IPS-NIHi7 (cell line): ENCODE data around the gene LMNTD2.
A peak's percentile ranks its signal among the peaks of the same experiment; 100 is the strongest.

Experiments used
- DNase-seq: peaks from one replicate; pipeline ENCODE4 v3.0.0; 2012; ENCODE audit warnings: mixed read lengths; ENCODE audit errors: extremely low spot score

Gene LMNTD2

DNA sequence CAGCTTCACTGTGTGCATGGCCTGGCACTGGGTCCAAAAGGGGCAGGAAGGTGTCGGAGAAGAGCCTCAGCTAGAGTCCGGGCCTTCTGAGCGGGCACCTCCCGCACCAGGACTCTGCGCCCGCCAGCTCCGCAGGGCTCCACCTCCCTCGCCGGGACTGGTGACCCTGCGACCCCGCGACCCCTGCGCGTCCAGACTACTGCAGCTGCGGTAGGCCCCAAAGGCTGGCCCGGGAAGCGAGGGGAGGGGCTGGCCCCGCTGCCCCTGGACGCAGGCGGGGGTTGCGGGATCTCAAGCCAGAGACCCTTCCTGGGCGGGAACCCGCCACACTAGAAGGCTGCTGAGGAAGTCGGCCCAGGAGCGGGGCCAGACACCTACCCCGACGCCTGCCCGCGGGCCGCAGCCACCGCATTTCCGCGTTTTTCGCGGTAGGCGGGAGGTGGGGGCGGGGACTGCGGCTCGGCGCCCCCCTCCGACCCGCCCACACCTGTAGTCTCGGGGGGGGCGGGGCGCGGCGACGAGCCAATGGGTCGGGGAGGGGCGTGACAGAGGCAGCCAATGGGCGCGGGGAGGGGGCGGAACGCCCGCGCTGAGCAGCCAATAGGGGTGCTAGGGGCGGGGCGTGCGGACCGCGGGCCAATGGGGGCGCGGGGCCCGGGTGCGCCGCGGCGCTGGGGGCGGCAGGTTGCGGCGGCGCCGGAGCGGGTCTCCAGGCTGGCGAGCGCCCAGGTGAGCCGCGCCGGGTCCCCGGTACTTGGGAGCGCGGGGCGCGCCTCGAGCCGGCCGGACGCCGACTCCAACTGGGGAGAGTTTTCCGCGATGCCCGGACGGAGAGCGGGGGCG is at the start of gene LMNTD2, which contains the start of gene RASSF7:
Gene LMNTD2 (minus strand): TSS at position 434 of the 843 bp plus-strand sequence. CDS start 22 bp downstream, at position 412.
Gene RASSF7 (plus strand): TSS at position 666 of the 843 bp plus-strand sequence. CDS start 799 bp downstream, outside the sequence.
- peak; percentile 98 for DNase-seq

DNA sequence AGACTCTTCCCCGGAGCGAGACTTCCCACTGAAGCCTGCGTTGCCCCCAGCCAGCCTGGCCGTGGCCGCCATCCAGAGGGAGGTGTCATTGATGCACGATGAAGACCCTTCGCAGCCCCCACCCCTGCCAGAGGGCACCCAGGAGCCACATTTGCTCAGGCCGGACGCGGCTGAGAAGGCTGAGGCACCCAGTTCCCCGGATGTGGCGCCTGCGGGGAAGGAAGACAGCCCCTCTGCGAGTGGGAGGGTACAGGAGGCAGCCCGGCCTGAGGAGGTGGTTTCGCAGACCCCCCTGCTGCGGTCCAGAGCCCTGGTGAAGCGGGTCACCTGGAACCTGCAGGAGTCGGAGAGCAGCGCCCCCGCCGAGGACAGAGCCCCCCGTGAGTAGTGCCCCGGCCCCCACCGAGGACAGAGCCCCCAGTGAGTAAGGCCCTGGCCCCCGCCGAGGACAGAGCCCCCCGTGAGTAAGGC is 48.8 kb upstream of the LMNTD2 start:
- DNase-seq: no peak

DNA sequence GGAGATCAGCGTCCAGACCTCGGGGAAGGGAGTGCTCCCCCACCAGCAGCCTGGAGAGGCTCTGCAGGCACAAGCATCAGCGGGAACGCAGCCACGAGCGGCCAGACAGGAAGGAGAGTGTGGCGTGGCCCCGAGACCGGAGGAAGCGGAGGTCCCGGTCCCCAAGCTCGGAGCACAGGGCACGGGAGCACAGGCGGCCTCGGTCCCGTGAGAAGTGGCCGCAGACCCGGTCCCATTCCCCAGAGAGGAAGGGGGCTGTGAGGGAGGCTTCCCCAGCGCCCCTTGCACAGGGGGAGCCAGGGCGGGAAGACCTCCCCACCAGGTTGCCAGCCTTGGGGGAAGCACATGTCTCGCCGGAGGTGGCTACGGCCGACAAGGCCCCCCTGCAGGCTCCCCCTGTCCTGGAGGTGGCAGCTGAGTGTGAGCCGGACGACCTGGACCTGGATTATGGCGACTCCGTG is 48.3 kb upstream of the LMNTD2 start:
- DNase-seq: no peak

- DNase-seq: no peak
Measured at GRCh38 chr11:607971-608659, 47.6 kb upstream of the LMNTD2 start.

DNA sequence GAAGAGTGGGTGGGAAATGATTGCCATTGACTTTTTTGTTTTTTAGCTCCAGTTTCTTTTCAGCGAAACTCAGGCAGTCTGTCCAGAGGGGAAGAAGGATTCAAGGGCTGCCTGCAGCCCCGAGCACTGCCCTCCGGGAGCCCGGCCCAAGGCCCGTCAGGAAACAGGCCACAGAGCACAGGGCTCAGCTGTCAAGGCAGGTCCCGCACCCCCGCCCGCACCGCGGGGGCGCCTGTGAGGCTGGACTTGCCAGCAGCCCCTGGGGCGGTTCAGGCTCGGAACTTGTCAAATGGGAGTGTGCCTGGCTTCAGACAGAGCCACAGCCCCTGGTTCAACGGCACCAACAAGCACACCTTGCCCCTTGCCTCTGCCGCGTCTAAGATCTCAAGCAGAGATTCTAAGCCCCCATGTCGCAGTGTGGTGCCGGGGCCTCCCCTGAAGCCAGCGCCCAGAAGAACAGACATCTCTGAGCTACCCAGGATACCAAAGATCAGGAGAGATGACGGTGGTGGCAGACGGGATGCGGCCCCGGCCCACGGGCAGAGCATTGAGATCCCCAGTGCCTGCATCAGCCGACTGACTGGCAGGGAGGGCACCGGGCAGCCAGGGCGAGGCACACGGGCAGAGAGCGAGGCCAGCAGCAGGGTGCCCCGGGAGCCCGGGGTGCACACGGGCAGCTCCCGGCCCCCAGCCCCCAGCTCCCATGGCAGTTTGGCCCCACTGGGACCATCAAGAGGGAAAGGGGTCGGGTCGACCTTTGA is 46.7 kb upstream of the LMNTD2 start:
- DNase-seq: no peak

DNA sequence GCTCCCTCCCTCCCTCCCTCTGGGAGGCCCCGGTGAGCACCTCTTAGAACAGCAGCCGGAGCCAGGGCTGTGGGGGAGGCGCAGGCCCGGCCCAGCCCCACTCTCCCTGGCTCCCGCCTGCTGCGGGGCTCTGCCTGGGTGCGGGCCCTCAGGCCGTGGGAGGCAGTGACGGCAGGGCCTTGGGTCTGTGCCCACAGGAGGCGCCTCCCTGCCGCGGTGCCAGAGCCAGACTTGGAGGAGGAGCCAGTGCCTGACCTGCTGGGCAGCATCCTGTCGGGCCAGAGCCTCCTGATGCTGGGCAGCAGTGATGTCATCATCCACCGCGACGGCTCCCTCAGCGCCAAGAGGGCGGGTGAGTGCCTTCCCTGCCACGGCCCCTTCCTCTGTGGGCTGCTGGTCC is 45.7 kb upstream of the LMNTD2 start:
- no peak for DNase-seq

DNA sequence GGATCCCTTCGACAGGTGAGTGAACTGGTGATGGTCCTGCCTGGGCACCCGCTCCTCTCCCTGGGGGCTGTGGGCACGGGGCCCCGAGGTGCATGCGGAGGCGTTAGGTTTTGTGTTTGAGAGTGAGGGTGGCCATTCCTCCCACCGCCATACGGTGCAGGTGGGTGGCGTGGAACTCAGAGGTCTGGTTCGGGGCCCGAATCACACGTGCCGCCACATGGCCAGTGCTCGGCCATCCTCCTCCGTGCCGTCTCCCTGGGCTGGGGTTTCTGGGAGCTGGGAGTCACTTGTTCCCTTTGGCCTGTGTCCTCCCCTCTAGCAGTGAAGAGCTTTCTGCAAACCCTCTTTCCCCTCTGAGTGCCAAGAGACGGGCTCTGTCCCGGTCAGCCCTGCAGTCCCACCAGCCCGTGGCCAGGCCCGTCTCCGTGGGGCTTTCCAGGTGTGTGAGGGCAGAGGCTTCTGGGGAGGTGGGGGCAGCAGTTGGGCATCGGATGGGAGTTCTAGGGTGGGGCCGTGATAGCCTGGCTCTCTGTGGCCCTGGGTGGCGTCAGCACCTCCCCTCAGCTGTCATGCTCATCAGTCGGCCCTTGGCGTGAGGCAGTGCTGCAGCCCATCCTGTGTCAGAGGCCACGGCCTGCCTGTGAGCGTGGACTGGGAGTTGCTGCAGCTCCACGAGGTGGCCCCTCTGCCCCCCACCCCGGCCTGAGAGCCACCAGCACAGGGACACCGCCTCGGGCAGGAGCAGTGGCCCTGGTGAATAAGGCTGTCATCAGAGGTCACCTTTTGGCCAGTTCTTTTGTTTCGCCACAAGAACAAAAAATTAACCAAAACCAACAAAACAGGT is 45.0 kb upstream of the LMNTD2 start:
- DNase-seq: no peak

GRCh38 chr11:603154-603553 is 42.6 kb upstream of the LMNTD2 start:
- DNase-seq: no peak

DNA sequence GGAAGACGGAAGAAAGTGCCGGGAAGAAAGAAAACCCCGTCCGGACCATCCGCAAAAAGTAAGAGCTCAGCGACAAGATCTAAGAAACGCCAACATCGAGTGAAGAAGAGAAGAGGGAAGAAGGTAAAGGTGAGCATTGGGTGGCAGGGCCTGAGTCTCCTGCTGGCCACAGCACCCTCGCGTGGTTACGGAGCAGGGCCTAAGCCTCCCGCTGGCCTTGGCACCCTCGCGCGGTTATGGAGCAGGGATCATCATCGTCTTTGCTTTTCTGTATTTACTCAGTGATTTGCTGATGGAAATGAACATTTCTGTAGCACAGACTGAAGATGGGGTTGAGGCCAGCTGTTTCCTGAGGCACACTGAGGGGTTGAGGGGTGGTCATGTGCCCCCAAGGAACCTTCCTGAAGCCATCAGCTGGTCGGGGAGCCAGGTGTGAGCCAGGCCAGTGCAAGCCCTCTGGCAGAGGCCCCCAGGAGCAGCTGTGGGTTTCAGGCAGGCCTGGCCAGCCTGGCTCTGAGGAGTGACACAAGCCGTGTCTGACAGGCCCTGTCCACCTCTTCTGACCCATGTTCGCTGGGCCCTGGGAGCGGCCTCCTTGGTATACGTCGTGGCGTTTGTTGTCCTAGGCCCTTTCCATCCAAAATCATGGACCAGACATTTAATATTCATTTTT is 41.2 kb upstream of the LMNTD2 start:
- DNase-seq: no peak

- no peak for DNase-seq
Measured at GRCh38 chr11:598005-598680, 37.6 kb upstream of the LMNTD2 start.

DNA sequence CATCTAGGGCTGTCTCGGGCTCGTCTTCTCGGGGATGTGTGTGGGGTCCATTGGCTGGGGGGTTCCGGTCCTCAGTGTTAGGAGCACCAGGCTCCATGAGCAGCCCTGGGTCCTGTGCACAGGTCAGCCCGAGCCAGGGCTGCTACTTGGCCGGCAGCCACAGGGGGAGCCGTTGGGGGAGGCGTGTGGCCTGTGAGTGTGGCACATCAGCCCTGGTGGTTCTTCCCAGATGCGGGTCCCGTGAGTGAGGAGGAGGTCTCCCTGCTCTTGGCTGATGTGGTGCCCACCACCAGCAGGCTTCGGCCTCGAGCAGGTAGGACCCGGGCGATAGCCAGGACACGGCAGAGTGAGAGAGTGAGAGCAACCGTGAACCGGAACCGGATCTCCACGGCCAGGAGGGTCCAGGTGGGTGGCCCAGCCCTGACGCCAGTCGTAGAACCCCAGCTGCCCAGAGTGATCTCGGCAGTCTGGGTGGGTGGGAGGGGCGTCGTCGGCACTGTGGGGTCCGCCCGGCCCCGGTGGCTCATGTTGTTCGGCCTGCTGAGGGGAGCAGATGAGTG is 36.7 kb upstream of the LMNTD2 start:
- peak; percentile 74 for DNase-seq

DNA sequence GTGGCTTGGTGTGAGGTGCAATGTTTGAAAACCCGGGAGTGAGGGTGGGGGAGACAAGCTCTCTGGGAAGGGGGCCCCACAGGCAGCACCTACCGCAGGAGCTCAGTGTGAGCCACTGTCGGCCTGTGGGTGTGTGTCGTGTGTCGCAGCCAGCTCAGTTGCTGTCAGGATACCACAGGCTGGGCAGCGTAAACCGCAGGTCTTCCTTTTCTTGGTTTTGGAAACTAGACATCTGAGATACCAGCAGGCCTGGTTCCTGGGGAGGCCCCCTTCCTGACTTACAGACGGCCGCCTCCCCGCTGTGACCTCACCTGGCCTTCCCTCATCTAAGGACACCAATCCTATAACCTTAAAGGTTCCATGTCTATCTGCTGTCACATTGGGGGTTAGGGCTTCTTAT is 35.8 kb upstream of the LMNTD2 start:
- DNase-seq: no peak

GRCh38 chr11:595400-595799 is 34.9 kb upstream of the LMNTD2 start:
- DNase-seq: no peak

DNA sequence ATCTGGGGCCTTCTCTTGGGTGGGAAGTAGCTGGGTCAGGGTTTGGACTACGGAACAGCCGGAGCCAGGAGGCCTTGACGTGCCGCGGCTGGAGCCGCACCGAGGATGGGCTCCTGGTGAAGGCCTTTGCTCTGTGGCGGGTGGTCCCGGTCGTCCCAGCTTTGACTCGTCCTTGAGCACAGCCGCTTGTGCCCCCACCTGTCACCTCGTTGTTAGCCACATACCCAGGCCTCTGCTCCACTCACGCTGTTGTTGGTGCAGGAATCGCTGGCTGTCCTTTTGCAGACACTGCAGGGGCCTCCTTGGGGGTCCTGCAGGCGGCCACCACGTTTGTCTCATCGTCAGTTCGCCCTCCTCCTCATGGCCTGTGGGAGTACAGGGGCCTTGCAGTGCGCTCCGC is 32.8 kb upstream of the LMNTD2 start:
- no peak for DNase-seq

GRCh38 chr11:592918-593317 is 32.4 kb upstream of the LMNTD2 start:
- DNase-seq: no peak

DNA sequence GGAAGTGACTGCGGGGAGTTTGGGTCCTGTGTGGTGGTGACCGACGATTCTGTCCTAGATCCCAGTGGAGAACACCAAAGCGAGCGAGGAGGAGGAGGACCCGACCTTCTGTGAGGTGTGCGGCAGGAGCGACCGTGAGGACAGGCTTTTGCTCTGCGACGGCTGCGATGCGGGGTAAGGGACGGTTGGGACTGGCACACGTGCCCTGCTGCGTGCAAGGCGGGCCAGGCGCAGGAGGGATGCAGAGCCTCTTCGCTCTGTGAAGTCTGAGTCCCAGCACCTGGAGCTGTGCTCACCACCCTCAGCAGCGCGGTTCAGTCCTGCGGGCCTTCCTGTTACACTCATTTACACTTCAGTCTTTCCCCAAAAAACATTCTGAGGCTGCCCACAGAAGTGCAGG is 32.0 kb upstream of the LMNTD2 start:
- no peak for DNase-seq

DNA sequence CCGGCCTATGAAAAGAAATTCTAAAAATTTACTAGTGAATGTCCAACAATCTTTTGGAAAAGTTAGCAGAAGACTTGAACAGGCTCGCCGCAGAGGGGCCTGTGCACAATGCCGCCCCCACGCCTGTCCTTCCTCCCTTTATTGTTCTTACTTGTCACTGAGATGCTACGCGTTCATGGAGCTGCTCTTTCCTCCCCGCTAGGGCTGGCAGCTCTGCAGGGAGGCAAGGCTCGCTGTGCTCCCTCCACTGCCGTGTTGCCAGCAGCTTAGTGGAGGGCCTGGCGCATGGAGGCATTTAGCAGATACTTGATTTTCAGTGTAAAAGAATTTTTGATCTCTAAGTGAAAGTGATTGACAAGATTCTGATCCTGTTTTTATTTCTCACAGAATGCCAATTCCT is 30.5 kb upstream of the LMNTD2 start:
- DNase-seq: no peak

DNA sequence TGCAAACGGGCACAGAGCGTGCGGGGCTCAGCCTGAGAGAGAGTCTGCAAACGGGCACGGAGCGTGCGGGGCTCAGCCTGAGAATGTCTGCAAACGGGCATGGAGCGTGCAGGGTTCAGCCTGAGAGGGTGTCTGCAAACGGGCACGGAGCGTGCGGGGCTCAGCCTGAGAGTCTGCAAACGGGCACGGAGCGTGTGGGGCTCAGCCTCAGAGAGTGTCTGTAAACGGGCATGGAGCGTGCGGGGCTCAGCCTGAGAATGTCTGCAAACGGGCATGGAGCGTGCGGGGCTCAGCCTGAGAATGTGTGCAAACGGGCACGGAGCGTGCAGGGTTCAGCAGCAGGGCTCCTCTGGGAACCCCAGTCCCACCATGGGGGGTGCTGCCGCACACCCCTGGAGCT is 29.3 kb upstream of the LMNTD2 start:
- no peak for DNase-seq

DNA sequence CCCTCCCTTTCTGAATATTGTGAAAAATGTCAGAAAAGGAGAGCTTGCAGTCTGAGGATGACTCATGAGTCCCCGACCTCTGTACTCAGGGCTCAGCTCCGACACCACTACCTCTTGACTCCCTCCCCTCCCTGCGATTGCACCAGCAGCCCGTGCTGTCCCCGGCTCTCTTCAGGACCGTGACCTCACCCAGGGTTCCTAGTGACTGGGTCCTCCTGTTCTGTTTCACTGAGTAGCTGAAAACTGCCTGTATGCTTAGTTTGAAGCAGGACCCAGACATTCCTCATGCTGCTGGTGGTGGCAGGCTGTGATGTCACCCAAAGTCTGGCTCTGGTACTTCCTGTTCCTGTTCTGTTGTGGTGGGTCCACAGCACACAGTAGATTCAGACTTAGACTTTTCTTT is 27.4 kb upstream of the LMNTD2 start:
- no peak for DNase-seq

DNA sequence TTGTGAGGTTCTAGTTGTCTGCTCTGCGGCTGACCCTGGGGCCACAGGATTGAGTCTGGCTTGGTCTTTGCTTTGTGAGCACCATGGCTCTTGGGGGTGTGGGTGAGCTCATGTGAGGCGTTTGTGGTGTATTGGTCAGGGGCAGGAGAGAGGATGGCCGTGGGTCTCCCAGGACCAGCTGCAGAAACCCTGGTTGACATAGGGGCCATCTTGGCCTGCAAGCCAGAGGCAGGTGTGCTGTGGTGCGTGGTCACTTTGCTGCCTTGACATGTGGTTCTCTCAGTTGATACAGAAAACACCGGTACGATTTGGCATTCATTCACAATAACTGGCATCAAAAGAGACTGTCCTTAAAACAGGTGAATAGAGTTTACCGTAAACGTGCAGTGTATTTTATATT is 27.0 kb upstream of the LMNTD2 start:
- DNase-seq: no peak
